NK-92 treated with Interleukin-12 subunit alpha and Interleukin-12 subunit beta, amount 100 ng/mL, for 24 hours (cell line): ENCODE data around the gene GPX3.

Source experiments
- DNase-seq: peaks from one replicate; lab custom pipeline; 2025; lab: John Stamatoyannopoulos, UW

Gene GPX3

GRCh38 chr5:151058301-151058700, 37.9 kb downstream of the GPX3 start:
- no peak for DNase-seq

- DNase-seq: no peak
Observed at GRCh38 chr5:151058891-151059489, 38.6 kb downstream of the GPX3 start.

GRCh38 chr5:151060742-151061141, 40.4 kb downstream of the GPX3 start:
- no peak for DNase-seq

- DNase-seq: no peak
Observed at GRCh38 chr5:151062405-151063141, 42.2 kb downstream of the GPX3 start.

- DNase-seq: no peak
Observed at GRCh38 chr5:151063142-151063989, 43.0 kb downstream of the GPX3 start.

- DNase-seq: no peak
Observed at GRCh38 chr5:151064916-151065499, 44.6 kb downstream of the GPX3 start.

GRCh38 chr5:151065609-151066008, 45.2 kb downstream of the GPX3 start:
- DNase-seq: no peak

- DNase-seq: no peak
Observed at GRCh38 chr5:151066920-151067319, 46.5 kb downstream of the GPX3 start.

GRCh38 chr5:151067632-151068432, 47.4 kb downstream of the GPX3 start:
- no peak for DNase-seq

GRCh38 chr5:151068433-151069197, 48.2 kb downstream of the GPX3 start:
- DNase-seq: no peak

- DNase-seq: no peak
Observed at GRCh38 chr5:151070449-151070848, 50.1 kb downstream of the GPX3 start.

- DNase-seq: no peak
Observed at GRCh38 chr5:151071021-151071420, 50.6 kb downstream of the GPX3 start.

- no peak for DNase-seq
Observed at GRCh38 chr5:151071848-151072629, 51.6 kb downstream of the GPX3 start.

- DNase-seq: no peak
Observed at GRCh38 chr5:151072630-151073025, 52.2 kb downstream of the GPX3 start.

- no peak for DNase-seq
Observed at GRCh38 chr5:151073280-151073679, 52.9 kb downstream of the GPX3 start.

GRCh38 chr5:151074557-151074956, 54.2 kb downstream of the GPX3 start:
- no peak for DNase-seq

GRCh38 chr5:151075698-151076331, 55.4 kb downstream of the GPX3 start:
- no peak for DNase-seq

GRCh38 chr5:151076616-151077015, 56.2 kb downstream of the GPX3 start:
- DNase-seq: no peak

- DNase-seq: no peak
Observed at GRCh38 chr5:151077419-151077818, 57.0 kb downstream of the GPX3 start.

GRCh38 chr5:151077967-151078366, 57.6 kb downstream of the GPX3 start:
- no peak for DNase-seq
